ENCODE measurements around the gene RPL13A.

Gene RPL13A

DNA sequence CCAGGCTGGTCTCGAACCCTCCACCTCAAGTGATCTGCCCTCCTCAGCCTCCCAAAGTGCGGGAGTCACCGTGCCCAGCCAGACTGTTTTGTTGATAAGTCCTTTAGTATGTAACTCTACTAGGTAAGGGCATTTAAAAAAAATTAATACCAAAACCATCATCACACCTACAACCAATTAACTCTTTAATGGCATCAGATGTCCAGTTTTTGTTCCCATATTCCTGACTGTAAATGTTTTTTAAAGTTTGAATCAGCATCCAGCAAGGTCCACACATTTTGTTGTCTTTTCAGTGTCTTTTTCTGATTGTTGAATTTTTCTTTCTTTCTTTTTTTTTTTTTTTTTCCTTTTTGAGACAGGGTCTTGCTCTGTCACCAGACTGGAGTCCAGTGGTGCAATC, 30.6 kb downstream of the RPL13A start:
- no peak overlapping the region for H3K27ac ChIP-seq (ENCODE audit: low read length, poor library complexity, severe bottlenecking)
- H3K4ac ChIP-seq (ENCODE audit: low read depth in 1 of 2, low read length in 2 of 2): no peak overlapping the region
- no peak overlapping the region for H2BK12ac ChIP-seq (ENCODE audit: low read length in 2 of 2)
- no peak overlapping the region for H3K14ac ChIP-seq (ENCODE audit: low read length in 2 of 2)
- H3K4me2 ChIP-seq (ENCODE audit: low read length, poor library complexity, severe bottlenecking): no peak overlapping the region
- no peaks in the 10 kb centered on the region for H3K27me3 ChIP-seq (ENCODE audit: control insufficient read depth in 1 of 2, insufficient read depth in 1 of 2, low read length in 2 of 2)
- no peak overlapping the region for H4K8ac ChIP-seq (ENCODE audit: low read length)
- no peak overlapping the region for H2AFZ ChIP-seq (ENCODE audit: low read depth, low read length)
- H3K79me1 ChIP-seq (replicated peaks; ENCODE audit: low read length, poor library complexity, severe bottlenecking): no peaks in the 10 kb centered on the region
- no CpG with 5 or more reads among the region's 3 CpGs for WGBS
- H2BK15ac ChIP-seq (ENCODE audit: low read depth, poor library complexity, severe bottlenecking): no peak overlapping the region
- no peak overlapping the region for H2BK5ac ChIP-seq (ENCODE audit: low read depth, low read length, poor library complexity, severe bottlenecking)
- peaks cover 6% of the 10 kb centered on the region for H3K4me1 ChIP-seq (ENCODE audit: control insufficient read depth, insufficient read depth, low read depth, low read length)
- no peak overlapping the region for H2AK5ac ChIP-seq (ENCODE audit: low read length, severe bottlenecking)
- H3K9ac ChIP-seq (ENCODE audit: low read length): no peak overlapping the region
- DNase-seq: no peak
- H3K9me3 ChIP-seq (ENCODE audit: control insufficient read depth, low read length): no peaks in the 10 kb centered on the region
- H3K18ac ChIP-seq (ENCODE audit: low read depth in 1 of 2, low read length in 2 of 2): no peak overlapping the region
- no peak overlapping the region for H3K4me3 ChIP-seq (ENCODE audit: insufficient read depth in 1 of 2, low read depth in 1 of 2, low read length in 2 of 2)
- no peak overlapping the region for H4K91ac ChIP-seq (ENCODE audit: low read length)
- no peak overlapping the region for H2BK120ac ChIP-seq (ENCODE audit: low read depth, low read length)
- H3K36me3 ChIP-seq (ENCODE audit: control insufficient read depth in 1 of 2, insufficient read depth in 2 of 2, low read depth in 1 of 2, low read length in 2 of 2): peaks cover 14 to 15% of the 10 kb centered on the region in 2 experiments
- H3K23ac ChIP-seq (ENCODE audit: low read length in 2 of 2): no peak overlapping the region

GRCh38 chr19:49520705-49521319, 33.4 kb downstream of the RPL13A start:
- H3K18ac ChIP-seq (ENCODE audit: low read depth in 1 of 2, low read length in 2 of 2): no peak overlapping the region
- H3K23ac ChIP-seq (ENCODE audit: low read length in 2 of 2): no peak overlapping the region
- H3K4ac ChIP-seq (ENCODE audit: low read depth in 1 of 2, low read length in 2 of 2): no peak overlapping the region
- H3K9me3 ChIP-seq (ENCODE audit: control insufficient read depth, low read length): no peaks in the 10 kb centered on the region
- H3K4me1 ChIP-seq (ENCODE audit: control insufficient read depth, insufficient read depth, low read depth, low read length): no peaks in the 10 kb centered on the region
- no peak overlapping the region for H3K4me2 ChIP-seq (ENCODE audit: low read length, poor library complexity, severe bottlenecking)
- H3K4me3 ChIP-seq (ENCODE audit: insufficient read depth in 1 of 2, low read depth in 1 of 2, low read length in 2 of 2): no peak overlapping the region
- H3K27ac ChIP-seq (ENCODE audit: low read length, poor library complexity, severe bottlenecking): no peak overlapping the region
- 92% methylated on average over 13 of the region's 13 CpGs for WGBS
- H2BK120ac ChIP-seq (ENCODE audit: low read depth, low read length): no peak overlapping the region
- no peak overlapping the region for H2BK12ac ChIP-seq (ENCODE audit: low read length in 2 of 2)
- H3K9ac ChIP-seq (ENCODE audit: low read length): no peak overlapping the region
- no peak overlapping the region for H2AFZ ChIP-seq (ENCODE audit: low read depth, low read length)
- no peak overlapping the region for H2BK15ac ChIP-seq (ENCODE audit: low read depth, poor library complexity, severe bottlenecking)
- H4K91ac ChIP-seq (ENCODE audit: low read length): no peak overlapping the region
- H2BK5ac ChIP-seq (ENCODE audit: low read depth, low read length, poor library complexity, severe bottlenecking): no peak overlapping the region
- H3K14ac ChIP-seq (ENCODE audit: low read length in 2 of 2): no peak overlapping the region
- H4K8ac ChIP-seq (ENCODE audit: low read length): no peak overlapping the region
- no peak overlapping the region for H2AK5ac ChIP-seq (ENCODE audit: low read length, severe bottlenecking)
- H3K36me3 ChIP-seq (ENCODE audit: control insufficient read depth in 1 of 2, insufficient read depth in 2 of 2, low read depth in 1 of 2, low read length in 2 of 2): peaks cover 16 to 22% of the 10 kb centered on the region in 2 experiments
- DNase-seq: no peak
- H3K27me3 ChIP-seq (ENCODE audit: control insufficient read depth in 1 of 2, insufficient read depth in 1 of 2, low read length in 2 of 2): no peaks in the 10 kb centered on the region
- H3K79me1 ChIP-seq (replicated peaks; ENCODE audit: low read length, poor library complexity, severe bottlenecking): no peaks in the 10 kb centered on the region

GRCh38 chr19:49524812-49525455, 37.5 kb downstream of the RPL13A start:
- Histone ChIP-seq H3K9ac (ENCODE audit: low read length) (no peak overlapping the region), H3K27me3 (ENCODE audit: control insufficient read depth in 1 of 2, insufficient read depth in 1 of 2, low read length in 2 of 2) (no peaks in the 10 kb centered on the region), H3K9me3 (ENCODE audit: control insufficient read depth, low read length) (no peaks in the 10 kb centered on the region), H3K4me2 (ENCODE audit: low read length, poor library complexity, severe bottlenecking) (no peak overlapping the region), H3K79me1 (replicated peaks; ENCODE audit: low read length, poor library complexity, severe bottlenecking) (no peaks in the 10 kb centered on the region), H3K4ac (ENCODE audit: low read depth in 1 of 2, low read length in 2 of 2) (no peak overlapping the region), H4K8ac (ENCODE audit: low read length) (peak overlapping the region; percentile 19), H3K14ac (ENCODE audit: low read length in 2 of 2) (no peak overlapping the region), H3K4me1 (ENCODE audit: control insufficient read depth, insufficient read depth, low read depth, low read length) (peaks cover 6% of the 10 kb centered on the region), H2AK5ac (ENCODE audit: low read length, severe bottlenecking) (no peak overlapping the region), H3K27ac (ENCODE audit: low read length, poor library complexity, severe bottlenecking) (no peak overlapping the region), H2BK12ac (ENCODE audit: low read length in 2 of 2) (no peak overlapping the region), H3K23ac (ENCODE audit: low read length in 2 of 2) (no peak overlapping the region), H2AFZ (ENCODE audit: low read depth, low read length) (no peak overlapping the region), H2BK5ac (ENCODE audit: low read depth, low read length, poor library complexity, severe bottlenecking) (no peak overlapping the region), H4K91ac (ENCODE audit: low read length) (peak overlapping the region; percentile 44), H2BK15ac (ENCODE audit: low read depth, poor library complexity, severe bottlenecking) (no peak overlapping the region), H2BK120ac (ENCODE audit: low read depth, low read length) (no peak overlapping the region), H3K36me3 (ENCODE audit: control insufficient read depth in 1 of 2, insufficient read depth in 2 of 2, low read depth in 1 of 2, low read length in 2 of 2) (peaks cover 19 to 21% of the 10 kb centered on the region in 2 experiments), H3K18ac (ENCODE audit: low read depth in 1 of 2, low read length in 2 of 2) (no peak overlapping the region), H3K4me3 (ENCODE audit: insufficient read depth in 1 of 2, low read depth in 1 of 2, low read length in 2 of 2) (no peak overlapping the region)
- 89% methylated on average over 22 of the region's 22 CpGs for WGBS
- DNase-seq: no peak

GRCh38 chr19:49528211-49528771, 40.9 kb downstream of the RPL13A start:
- Histone ChIP-seq H4K8ac (ENCODE audit: low read length) (peak overlapping the region; percentile 92), H3K9me3 (ENCODE audit: control insufficient read depth, low read length) (no peaks in the 10 kb centered on the region), H2BK120ac (ENCODE audit: low read depth, low read length) (peak overlapping the region; percentile 2), H3K4me1 (ENCODE audit: control insufficient read depth, insufficient read depth, low read depth, low read length) (peaks cover 11% of the 10 kb centered on the region), H2AK5ac (ENCODE audit: low read length, severe bottlenecking) (no peak overlapping the region), H3K4me3 (ENCODE audit: insufficient read depth in 1 of 2, low read depth in 1 of 2, low read length in 2 of 2) (peak overlapping the region; percentile 21 to 91), H3K36me3 (ENCODE audit: control insufficient read depth in 1 of 2, insufficient read depth in 2 of 2, low read depth in 1 of 2, low read length in 2 of 2) (peaks cover 27 to 28% of the 10 kb centered on the region in 2 experiments), H3K79me1 (replicated peaks; ENCODE audit: low read length, poor library complexity, severe bottlenecking) (no peaks in the 10 kb centered on the region), H3K4ac (ENCODE audit: low read depth in 1 of 2, low read length in 2 of 2) (peak overlapping the region; percentile 30 to 78), H3K14ac (ENCODE audit: low read length in 2 of 2) (peak overlapping the region in 1 of 2 experiments; percentile 3), H3K23ac (ENCODE audit: low read length in 2 of 2) (peak overlapping the region in 1 of 2 experiments; percentile 1), H3K27ac (ENCODE audit: low read length, poor library complexity, severe bottlenecking) (no peak overlapping the region), H3K27me3 (ENCODE audit: control insufficient read depth in 1 of 2, insufficient read depth in 1 of 2, low read length in 2 of 2) (no peaks in the 10 kb centered on the region), H2AFZ (ENCODE audit: low read depth, low read length) (peak overlapping the region; percentile 62), H2BK5ac (ENCODE audit: low read depth, low read length, poor library complexity, severe bottlenecking) (no peak overlapping the region), H4K91ac (ENCODE audit: low read length) (peak overlapping the region; percentile 25), H2BK15ac (ENCODE audit: low read depth, poor library complexity, severe bottlenecking) (peak overlapping the region; percentile 6), H3K4me2 (ENCODE audit: low read length, poor library complexity, severe bottlenecking) (no peak overlapping the region), H2BK12ac (ENCODE audit: low read length in 2 of 2) (peak overlapping the region in 1 of 2 experiments; percentile 59), H3K18ac (ENCODE audit: low read depth in 1 of 2, low read length in 2 of 2) (peak overlapping the region; percentile 38 to 80), H3K9ac (ENCODE audit: low read length) (peak overlapping the region; percentile 94)
- peak; percentile 58 for DNase-seq
- WGBS: 54% methylated on average over 25 of the region's 25 CpGs
